GM13977 (cell line): ENCODE results near the gene PLSCR1.
"Not testable (repeated sequence)": the region's sequence is repeated elsewhere in the genome, so short reads cannot be mapped to it uniquely, and the experiment has no call there.

ENCODE experiments used
- DNase-seq: peaks from one replicate; pipeline ENCODE4 v3.0.0; 2012; ENCODE audit warnings: low spot score
- CTCF ChIP-seq: IDR thresholded peaks from 2 replicates; pipeline ENCODE4 v1.5.1; 2012; ENCODE audit warnings: mild to moderate bottlenecking, control low read depth; ENCODE audit not compliant: insufficient read depth; ENCODE audit errors: extremely low read depth, missing control alignments
- in situ Hi-C: fragments of 300-500 bp; cut with MboI; formaldehyde crosslinking; loops from one replicate; pipeline ENCODE4 v1.12.0; 2022; ENCODE audit warnings: low sequenced_read_pairs, low pct_unique_long_range_greater_than_20kb, mixed read lengths, inconsistent platforms; ENCODE audit not compliant: unreplicated experiment

PLSCR1 gene

GRCh38 chr3:146498002-146498736 is 46.2 kb downstream of the PLSCR1 start:
- DNase-seq: no peak
- in situ Hi-C loops: no loop called here
- no peak for TF ChIP-seq CTCF

DNA sequence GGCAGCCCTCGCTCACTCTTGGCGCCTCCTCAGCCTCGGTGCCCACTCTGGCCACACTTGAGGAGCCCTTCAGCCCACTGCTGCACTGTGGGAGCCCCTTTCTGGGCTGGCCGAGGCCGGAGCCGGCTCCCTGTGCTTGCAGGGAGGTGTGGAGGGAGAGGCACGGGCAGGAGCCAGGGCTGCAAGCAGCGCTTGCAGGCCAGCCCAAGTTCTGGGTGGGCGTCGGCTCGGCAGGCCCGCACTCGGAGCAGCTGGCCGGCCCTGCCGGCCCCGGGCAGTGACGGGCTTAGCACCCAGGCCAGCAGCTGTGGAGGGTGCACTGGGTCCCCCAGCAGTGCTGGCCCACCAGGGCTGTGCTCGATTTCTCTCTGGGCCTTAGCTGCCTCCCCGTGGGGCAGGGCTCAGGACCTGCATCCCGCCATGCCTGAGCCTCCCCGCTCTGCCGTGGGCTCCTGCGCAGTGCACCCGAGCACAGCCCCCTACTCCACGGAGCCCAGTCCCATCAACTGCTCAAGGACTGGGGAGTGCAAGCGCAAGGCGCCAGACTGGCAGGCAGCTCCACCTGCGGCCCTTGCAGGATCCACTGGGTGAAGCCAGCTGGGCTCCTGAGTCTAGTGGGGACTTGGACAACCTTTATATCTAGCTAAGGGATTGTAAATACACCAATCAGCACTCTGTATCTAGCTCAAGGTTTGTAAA is 47.1 kb downstream of the PLSCR1 start:
- in situ Hi-C loops, DNase-seq: not testable (repeated sequence)

DNA sequence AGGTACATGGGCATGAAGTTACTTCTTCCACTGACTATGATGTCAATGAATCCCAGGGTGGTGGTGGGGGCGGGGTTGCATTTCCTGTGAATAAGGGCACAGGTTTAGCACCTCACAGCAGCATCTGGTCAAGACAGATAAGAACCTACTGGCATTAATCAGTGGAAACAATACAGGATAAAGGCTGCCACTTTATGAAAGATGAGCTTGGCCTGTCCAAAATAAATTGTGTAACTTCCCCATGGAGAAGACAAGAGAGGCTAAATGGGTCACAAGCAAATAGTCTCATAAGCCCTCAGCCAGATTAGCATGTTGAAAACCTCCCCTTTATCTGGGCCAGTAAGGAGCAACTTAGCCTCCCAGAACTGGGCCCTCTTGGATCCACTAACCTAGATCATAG is 47.7 kb downstream of the PLSCR1 start:
- DNase-seq: no peak
- in situ Hi-C loops: no loop called here
- no peak for TF ChIP-seq CTCF

- no peak for DNase-seq
- no peak for TF ChIP-seq CTCF
- in situ Hi-C loops: no loop called here
Measured at GRCh38 chr3:146496251-146496650, 48.2 kb downstream of the PLSCR1 start.

DNA sequence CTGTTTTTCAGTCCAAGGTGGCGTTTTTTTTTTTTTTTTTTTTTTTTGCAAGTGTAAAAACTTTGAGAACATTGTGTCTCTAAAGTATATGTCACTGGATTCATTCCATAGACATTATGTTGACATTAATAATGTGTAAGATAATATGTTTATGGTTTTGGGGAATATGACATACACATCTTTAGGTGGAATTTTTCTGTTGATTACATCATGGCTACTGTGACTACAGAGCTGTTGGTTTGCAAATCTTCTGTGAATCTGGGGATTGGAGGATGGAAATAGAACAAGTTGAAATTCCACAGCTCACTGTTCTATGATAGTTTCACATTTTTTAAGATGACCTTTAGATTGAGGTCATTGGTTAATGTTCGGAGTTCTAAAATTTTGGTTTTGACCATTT is 50.6 kb downstream of the PLSCR1 start:
- no peak for DNase-seq
- in situ Hi-C loops: no loop called here
- TF ChIP-seq CTCF: no peak

GRCh38 chr3:146493221-146493620 is 51.2 kb downstream of the PLSCR1 start:
- no peak for TF ChIP-seq CTCF
- DNase-seq: no peak
- in situ Hi-C loops: no loop called here

DNA sequence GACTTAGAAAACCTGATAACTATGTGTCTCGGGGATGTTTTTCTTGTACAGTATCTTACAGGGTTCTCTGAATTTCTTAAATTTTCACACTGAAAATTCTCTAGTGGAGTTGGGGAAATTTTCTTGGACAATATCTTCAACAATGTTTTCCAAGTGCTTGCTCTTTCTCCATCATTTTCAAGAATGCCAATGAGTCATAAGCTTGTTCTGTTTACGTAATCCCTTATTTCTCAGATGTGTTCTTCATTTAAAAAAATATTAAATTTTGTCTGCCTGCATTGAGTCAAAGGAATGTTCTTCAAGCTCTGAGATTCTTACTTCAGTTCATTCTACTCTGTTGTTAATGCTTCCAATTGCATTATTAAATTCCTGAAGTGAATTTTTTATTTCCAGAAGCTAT is 53.1 kb downstream of the PLSCR1 start:
- TF ChIP-seq CTCF: no peak
- in situ Hi-C loops: no loop called here
- DNase-seq: no peak
